CD4-positive, alpha-beta T cell (primary cell): ENCODE data around the gene FREM2. TPM values are rescaled to one million over a fixed set of nuclear protein-coding genes. Genes with fewer than 3 reads are reported as not detected.

Experiments used
- ATAC-seq: fragments of 200-7000 bp; cut with Tn5 transposase; one replicate; pipeline ENCODE4 v1.10.0; 2022; ENCODE audit warnings: mild to moderate bottlenecking; ENCODE audit not compliant: poor library complexity
- CTCF ChIA-PET: fragments of 350-600 bp; sonication (Branson Sonifier 250); formaldehyde crosslinking; loops from one replicate; lab custom pipeline; 2021; ENCODE audit warnings: antibody characterized with exemption, inconsistent platforms; lab: Charles Lee
- POLR2A ChIA-PET: fragments of 350-600 bp; sonication (Branson Sonifier 250); formaldehyde crosslinking; loops from one replicate; lab custom pipeline; 2021; ENCODE audit warnings: antibody characterized with exemption, inconsistent platforms; lab: Charles Lee
- DNase-seq, 14 experiments: peaks; one replicate each; pipeline ENCODE4 v3.0.0-alpha.2; 2013 to 2020; ENCODE audit warnings: mixed read lengths in 2 of 14
- H3K27ac ChIP-seq, 2 donors: one replicate each; pipeline versions ENCODE4 v1.5.1 to v1.7.0; 2013; ENCODE audit warnings: low read length in 2 of 2, low read depth in 1 of 2, mild to moderate bottlenecking in 1 of 2
- H3K27me3 ChIP-seq, 2 experiments: 1 replicate in 1 of 2; 2 replicates in 1 of 2; pipeline versions ENCODE4 v1.6.1 to v1.7.0; 2013; ENCODE audit warnings: low read length in 2 of 2, control low read depth in 1 of 2, mild to moderate bottlenecking in 1 of 2, moderate library complexity in 1 of 2; ENCODE audit not compliant: insufficient read depth in 2 of 2, control insufficient read depth in 1 of 2
- H3K36me3 ChIP-seq: one replicate; pipeline ENCODE4 v1.6.1; 2013; ENCODE audit warnings: low read length, control low read depth; ENCODE audit not compliant: insufficient read depth
- H3K4me1 ChIP-seq: one replicate; pipeline ENCODE4 v1.6.1; 2013; ENCODE audit warnings: low read length, control low read depth; ENCODE audit not compliant: insufficient read depth
- H3K4me3 ChIP-seq: one replicate; pipeline ENCODE4 v1.5.1; 2013; ENCODE audit warnings: mild to moderate bottlenecking, low read length, moderate library complexity
- H3K9me3 ChIP-seq, 2 experiments: 1 replicate in 1 of 2; 2 replicates in 1 of 2; pipeline versions ENCODE4 v1.6.1 to v1.7.0; 2013; ENCODE audit warnings: low read length in 2 of 2, mild to moderate bottlenecking in 2 of 2, control low read depth in 1 of 2, moderate library complexity in 1 of 2; ENCODE audit not compliant: control insufficient read depth in 1 of 2, insufficient read depth in 1 of 2
- H3K27ac Mint-ChIP-seq: one replicate; pipeline ENCODE4 v1.8.0; 2020; ENCODE audit warnings: mixed read lengths
- H3K27me3 Mint-ChIP-seq: one replicate; pipeline ENCODE4 v1.8.0; 2021; ENCODE audit warnings: mixed read lengths
- H3K36me3 Mint-ChIP-seq: one replicate; pipeline ENCODE4 v1.8.0; 2021; ENCODE audit warnings: low read depth, mixed read lengths
- H3K4me1 Mint-ChIP-seq: one replicate; pipeline ENCODE4 v1.8.0; 2021; ENCODE audit warnings: low read depth, mixed read lengths
- H3K4me3 Mint-ChIP-seq: one replicate; pipeline ENCODE4 v1.8.0; 2020; ENCODE audit warnings: mild to moderate bottlenecking, mixed read lengths
- H3K9me3 Mint-ChIP-seq: one replicate; pipeline ENCODE4 v1.8.0; 2020; ENCODE audit warnings: mixed read lengths
- intact Hi-C, 2 experiments: fragments of 100-400 bp; cut with DNase I in 1 of 2; cut with micrococcal nuclease in 1 of 2; formaldehyde crosslinking; loops; one replicate each; pipeline versions ENCODE4 v1.15.1 to v1.9.0; 2023 to 2025; cut with DNase I, micrococcal nuclease
- total RNA-seq, 174 experiments: library from RNA in 2 of 174; stranded (reverse) in 2 of 174; gene quantifications; one replicate each; pipeline ENCODE4 v1.2.3 and lab custom pipeline; 2021 to 2026
- TF ChIP-seq, protein P1 (sequence below): fragments of 200-600 bp; IDR thresholded peaks from one replicate; pipeline ENCODE4 v1.8.0; 2022; ENCODE audit warnings: antibody characterized with exemption, mild to moderate bottlenecking

Gene FREM2
- total RNA-seq, 2 experiments from 2014 or later = not detected

DNA sequence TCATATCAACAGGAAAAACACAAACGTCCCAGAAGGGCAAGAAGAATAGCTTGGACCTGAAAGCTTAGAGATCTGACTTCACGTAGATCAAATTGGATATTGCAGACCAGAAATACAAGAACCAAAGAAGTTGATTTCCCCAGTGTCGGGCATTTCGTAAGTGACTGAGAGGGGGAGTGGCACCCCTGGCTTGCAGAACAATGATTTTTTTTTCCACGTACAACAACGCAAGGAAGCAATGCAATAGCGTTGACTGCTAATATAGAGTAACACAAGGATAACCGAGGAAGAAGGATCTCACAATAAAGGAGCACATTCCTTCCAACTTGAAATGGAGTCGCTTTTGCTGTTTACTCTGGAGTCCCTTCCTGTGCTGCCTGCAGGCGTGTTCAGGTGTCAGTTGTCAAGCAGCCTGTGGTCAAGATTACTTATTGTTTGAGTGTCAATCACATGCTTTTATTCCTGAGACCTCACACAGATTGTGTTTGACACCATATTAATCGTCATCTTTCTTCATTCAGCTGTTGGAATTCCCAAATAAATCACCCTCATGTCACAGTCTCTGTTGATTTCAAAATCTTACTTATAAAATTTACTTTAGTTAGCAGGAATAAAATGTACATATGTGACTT, 139.4 kb downstream of the FREM2 start:
- ATAC-seq (no peak), DNase-seq (no peak)
- Mint-ChIP-seq H3K36me3 (no peaks in the 10 kb centered on the region), H3K4me3 (no peak overlapping the region), H3K27me3 (no peaks in the 10 kb centered on the region), H3K4me1 (no peaks in the 10 kb centered on the region), H3K9me3 (no peaks in the 10 kb centered on the region), H3K27ac (no peak overlapping the region)
- Histone ChIP-seq H3K36me3 (no peaks in the 10 kb centered on the region), H3K27me3 (no peaks in the 10 kb centered on the region), H3K4me3 (no peak overlapping the region), H3K27ac (no peak overlapping the region), H3K9me3 (no peaks in the 10 kb centered on the region), H3K4me1 (no peaks in the 10 kb centered on the region)
- CTCF ChIA-PET = no interaction called here
- POLR2A ChIA-PET = no interaction called here
- TF ChIP-seq, protein P1, sequence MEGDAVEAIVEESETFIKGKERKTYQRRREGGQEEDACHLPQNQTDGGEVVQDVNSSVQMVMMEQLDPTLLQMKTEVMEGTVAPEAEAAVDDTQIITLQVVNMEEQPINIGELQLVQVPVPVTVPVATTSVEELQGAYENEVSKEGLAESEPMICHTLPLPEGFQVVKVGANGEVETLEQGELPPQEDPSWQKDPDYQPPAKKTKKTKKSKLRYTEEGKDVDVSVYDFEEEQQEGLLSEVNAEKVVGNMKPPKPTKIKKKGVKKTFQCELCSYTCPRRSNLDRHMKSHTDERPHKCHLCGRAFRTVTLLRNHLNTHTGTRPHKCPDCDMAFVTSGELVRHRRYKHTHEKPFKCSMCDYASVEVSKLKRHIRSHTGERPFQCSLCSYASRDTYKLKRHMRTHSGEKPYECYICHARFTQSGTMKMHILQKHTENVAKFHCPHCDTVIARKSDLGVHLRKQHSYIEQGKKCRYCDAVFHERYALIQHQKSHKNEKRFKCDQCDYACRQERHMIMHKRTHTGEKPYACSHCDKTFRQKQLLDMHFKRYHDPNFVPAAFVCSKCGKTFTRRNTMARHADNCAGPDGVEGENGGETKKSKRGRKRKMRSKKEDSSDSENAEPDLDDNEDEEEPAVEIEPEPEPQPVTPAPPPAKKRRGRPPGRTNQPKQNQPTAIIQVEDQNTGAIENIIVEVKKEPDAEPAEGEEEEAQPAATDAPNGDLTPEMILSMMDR = no peak
- intact Hi-C loops = no loop called here

DNA sequence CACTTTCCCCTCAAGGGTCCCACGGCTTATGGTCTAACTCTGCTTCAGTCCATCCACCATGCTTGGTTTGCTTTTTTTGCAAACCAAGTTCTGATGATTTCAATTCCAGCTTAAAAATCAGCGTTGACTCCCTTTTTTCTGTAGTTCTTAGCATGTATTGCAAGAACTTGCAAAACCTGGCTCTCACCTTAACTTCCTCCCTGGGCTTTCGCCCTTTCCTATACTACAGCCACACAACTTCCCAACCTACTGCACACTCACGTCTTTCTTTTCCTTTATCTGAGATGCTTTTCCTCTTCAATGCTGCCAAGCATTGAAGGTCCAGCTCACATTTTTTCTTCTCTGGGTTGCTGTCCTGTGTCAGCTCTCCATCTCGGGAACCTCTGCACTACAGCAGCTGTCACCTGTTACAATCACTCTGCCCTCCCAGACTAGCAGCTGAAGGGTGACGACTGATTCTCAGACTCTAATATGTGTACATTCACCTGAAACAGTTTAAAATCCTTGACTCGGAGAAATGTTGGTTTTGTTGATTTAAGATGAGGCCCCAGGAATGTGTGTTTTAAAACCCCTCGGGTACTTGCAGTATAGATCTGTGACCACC, 143.7 kb downstream of the FREM2 start:
- H3K27me3 Mint-ChIP-seq = no peaks in the 10 kb centered on the region
- no peak overlapping the region for H3K27ac Mint-ChIP-seq
- CTCF ChIA-PET = no interaction called here
- TF ChIP-seq, protein P1 = no peak
- POLR2A ChIA-PET = no interaction called here
- H3K36me3 Mint-ChIP-seq = no peaks in the 10 kb centered on the region
- ATAC-seq = no peak
- peaks cover 4% of the 10 kb centered on the region for H3K9me3 Mint-ChIP-seq
- no peaks in the 10 kb centered on the region for H3K4me1 ChIP-seq
- H3K4me3 ChIP-seq = no peak overlapping the region
- no peak overlapping the region for H3K27ac ChIP-seq
- no peak for DNase-seq
- H3K9me3 ChIP-seq = no peaks in the 10 kb centered on the region
- no peaks in the 10 kb centered on the region for H3K4me1 Mint-ChIP-seq
- no peak overlapping the region for H3K4me3 Mint-ChIP-seq
- H3K27me3 ChIP-seq = no peaks in the 10 kb centered on the region
- intact Hi-C loops = no loop called here
- no peaks in the 10 kb centered on the region for H3K36me3 ChIP-seq

DNA sequence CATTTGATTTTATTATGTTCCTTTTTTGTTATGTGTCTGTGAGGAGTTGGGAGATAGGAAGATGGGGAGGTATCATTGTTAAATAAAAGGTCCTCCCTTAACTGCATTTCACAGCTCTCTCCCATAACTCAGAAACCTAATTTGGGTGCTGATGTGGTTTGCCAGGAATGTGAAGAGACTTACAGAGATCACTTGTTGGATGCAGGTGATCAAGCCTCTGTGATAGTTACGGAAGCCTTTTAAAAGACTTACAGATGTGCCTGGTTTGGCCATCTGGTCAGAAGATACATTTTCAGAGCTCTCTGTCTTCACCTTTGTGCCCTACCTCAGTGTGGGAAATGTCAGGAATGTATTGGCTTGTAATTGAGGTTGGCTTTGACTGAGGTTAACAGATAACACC, 157.7 kb downstream of the FREM2 start:
- DNase-seq = no peak
- POLR2A ChIA-PET = no interaction called here
- no peaks in the 10 kb centered on the region for H3K4me1 Mint-ChIP-seq
- H3K4me3 Mint-ChIP-seq = no peak overlapping the region
- H3K27me3 Mint-ChIP-seq = peaks cover 11% of the 10 kb centered on the region
- no peak overlapping the region for H3K27ac Mint-ChIP-seq
- H3K4me3 ChIP-seq = no peak overlapping the region
- intact Hi-C loops = no loop called here
- H3K9me3 ChIP-seq = peaks cover 0 to 4% of the 10 kb centered on the region in 2 experiments
- H3K27me3 ChIP-seq = no peaks in the 10 kb centered on the region
- no peaks in the 10 kb centered on the region for H3K36me3 ChIP-seq
- H3K36me3 Mint-ChIP-seq = no peaks in the 10 kb centered on the region
- no peaks in the 10 kb centered on the region for H3K9me3 Mint-ChIP-seq
- H3K4me1 ChIP-seq = no peaks in the 10 kb centered on the region
- CTCF ChIA-PET = no interaction called here
- no peak overlapping the region for H3K27ac ChIP-seq
- TF ChIP-seq, protein P1 = no peak
- no peak for ATAC-seq
